Panc1 (cell line): ENCODE results near the gene ING4. TPM values are rescaled to one million over a fixed set of nuclear protein-coding genes. Genes with fewer than 3 reads are reported as not detected.

ENCODE experiments used
- ATAC-seq: fragments of 200-7000 bp; cut with Tn5 transposase; 2 replicates; pipeline ENCODE4 v1.9.1; 2020; ENCODE audit warnings: mild to moderate bottlenecking, moderate library complexity
- BruUV-seq: library from RNA; stranded (reverse); fragments of 400-500 nt; replicated peaks from 2 replicates; lab custom pipeline; 2021; lab: Mats Ljungman, UMichigan
- CTCF ChIA-PET: fragments of 300-600 bp; sonication (Branson Sonifier 250); formaldehyde crosslinking; loops from one replicate; lab custom pipeline; 2022; ENCODE audit warnings: antibody characterized with exemption; lab: Charles Lee
- POLR2A ChIA-PET: fragments of 300-600 bp; sonication (Branson Sonifier 250); formaldehyde crosslinking; loops from one replicate; lab custom pipeline; 2022; ENCODE audit warnings: antibody characterized with exemption; lab: Charles Lee
- DNase-seq: peaks from one replicate; pipeline ENCODE4 v3.0.0-alpha.2; 2010; ENCODE audit warnings: low read depth, low spot score
- H3K27ac ChIP-seq: 2 replicates; pipeline ENCODE4 v1.5.1; 2011; ENCODE audit warnings: mild to moderate bottlenecking, low read length, inconsistent platforms
- H3K27me3 ChIP-seq: fragments of 200-500 bp; sonication (Bioruptor generic); 2 replicates; pipeline ENCODE4 v1.6.0; 2014; ENCODE audit warnings: low read length, inconsistent platforms; ENCODE audit not compliant: control insufficient read depth, insufficient read depth
- H3K36me3 ChIP-seq: fragments of 200-500 bp; sonication (Bioruptor generic); 2 replicates; pipeline ENCODE4 v1.5.1; 2014; ENCODE audit warnings: inconsistent platforms, mild to moderate bottlenecking, low read length, moderate library complexity; ENCODE audit not compliant: control insufficient read depth, insufficient read depth
- H3K4me1 ChIP-seq: 2 replicates; pipeline ENCODE4 v1.5.1; 2011; ENCODE audit warnings: inconsistent platforms, mild to moderate bottlenecking, low read length, moderate library complexity; ENCODE audit not compliant: control insufficient read depth, insufficient read depth
- H3K4me3 ChIP-seq, 2 experiments: 2 replicates each; pipeline ENCODE4 v1.5.1; 2011 to 2012; ENCODE audit warnings: low read depth in 2 of 2, low read length in 2 of 2, mild to moderate bottlenecking in 2 of 2, inconsistent platforms in 1 of 2, moderate library complexity in 1 of 2
- H3K9me3 ChIP-seq: fragments of 200-500 bp; sonication (Bioruptor generic); 2 replicates; pipeline ENCODE4 v1.5.1; 2014; ENCODE audit warnings: low read depth, mild to moderate bottlenecking, inconsistent platforms, low read length, moderate library complexity; ENCODE audit not compliant: control insufficient read depth, insufficient read depth
- CTCF ChIP-seq: fragments of 450-650 bp; IDR thresholded peaks from 2 replicates; pipeline ENCODE4 v1.5.1; 2017; ENCODE audit warnings: mild to moderate bottlenecking
- POLR2AphosphoS5 ChIP-seq: IDR thresholded peaks from 2 replicates; pipeline ENCODE4 v1.6.1; 2012; ENCODE audit warnings: mild to moderate bottlenecking, low read depth, low read length, moderate library complexity
- REST ChIP-seq, 2 experiments: IDR thresholded peaks; 2 replicates each; pipeline ENCODE4 v1.6.1; 2011 to 2012; ENCODE audit warnings: low read depth in 2 of 2, control low read depth in 1 of 2, low read length in 1 of 2, mild to moderate bottlenecking in 1 of 2, moderate library complexity in 1 of 2; ENCODE audit not compliant: insufficient read depth in 1 of 2
- SIN3A ChIP-seq: IDR thresholded peaks from 2 replicates; pipeline ENCODE4 v1.6.1; 2012; ENCODE audit warnings: low read depth, mild to moderate bottlenecking, low read length, moderate library complexity, borderline replicate concordance; ENCODE audit not compliant: insufficient read depth
- TCF7L2 ChIP-seq: IDR thresholded peaks from 2 replicates; pipeline ENCODE4 v1.6.1; 2011; ENCODE audit warnings: mild to moderate bottlenecking, low read depth, low read length, inconsistent platforms
- in situ Hi-C: cut with HindIII; loops from 2 replicates; pipeline ENCODE4 v1.10.0; 2016; ENCODE audit warnings: low sequenced_read_pairs, low pct_unique_long_range_greater_than_20kb
- intact Hi-C: fragments of 100-400 bp; cut with micrococcal nuclease; formaldehyde crosslinking; loops from one replicate; pipeline ENCODE4 v1.10.0; 2022; ENCODE audit not compliant: unreplicated experiment
- total RNA-seq: library from RNA; stranded (reverse); gene quantifications from one replicate; pipeline ENCODE4 v1.2.1, GENCODE V29; 2021; ENCODE audit not compliant: unreplicated experiment

Gene ING4
- total RNA-seq, 1 experiment from 2014 or later, result 11.4 TPM

GRCh38 chr12:6662602-6662905, 365 bp downstream of the ING4 start:
- CTCF ChIA-PET, result no interaction called here
- Histone ChIP-seq H3K4me3 (peak overlapping the region; percentile 86 to 91), H3K36me3 (peaks cover 7% of the 10 kb centered on the region), H3K27ac (peak overlapping the region; percentile 77), H3K27me3 (no peaks in the 10 kb centered on the region), H3K9me3 (no peaks in the 10 kb centered on the region), H3K4me1 (peaks cover 4% of the 10 kb centered on the region; the same call in 1 of the 2 replicates)
- TF ChIP-seq CTCF (no peak), TCF7L2 (no peak), REST (IDR thresholded peaks at IDR 0.05; ENCODE audit: insufficient read depth in 1 of 2, low read depth in 2 of 2, low read length in 1 of 2) (no peak)
- DNase-seq, result no peak
- POLR2A ChIA-PET, result no interaction called here
- BruUV-seq, result no TSS peak
- intact Hi-C loops, result no loop called here
- peak; percentile 75 for ATAC-seq
- in situ Hi-C loops, result no loop called here

DNA sequence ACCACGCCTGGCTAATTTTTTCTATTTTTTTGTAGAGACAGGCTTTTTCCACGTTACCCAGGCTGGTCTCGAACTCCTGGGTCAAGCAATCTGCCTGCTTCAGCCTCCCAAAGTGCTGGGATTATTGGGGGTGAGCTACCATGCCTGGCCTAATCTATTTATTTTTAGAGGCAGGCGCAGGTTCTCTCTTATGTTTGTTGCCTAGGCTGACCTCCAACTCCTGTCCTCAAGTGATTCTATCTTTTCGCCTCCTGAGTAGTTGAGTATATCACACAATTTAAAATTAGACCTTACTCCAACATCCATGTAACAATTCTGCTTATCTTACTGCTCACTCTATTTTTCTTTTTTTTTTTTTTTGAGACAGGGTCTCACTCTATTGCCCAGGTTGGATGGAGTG, 8.9 kb downstream of the ING4 start:
- TF ChIP-seq TCF7L2, result no peak
- no peak for TF ChIP-seq CTCF
- TF ChIP-seq REST (IDR thresholded peaks at IDR 0.05; ENCODE audit: insufficient read depth in 1 of 2, low read depth in 2 of 2, low read length in 1 of 2), result no peak
- TF ChIP-seq POLR2AphosphoS5, result no peak
- no peak for TF ChIP-seq SIN3A
- in situ Hi-C loops, result no loop called here
- no peak overlapping the region for H3K4me3 ChIP-seq
- BruUV-seq, result no TSS peak
- intact Hi-C loops, result no loop called here
- H3K4me1 ChIP-seq, result no peaks in the 10 kb centered on the region
- DNase-seq (no peak), ATAC-seq (no peak)
- no peaks in the 10 kb centered on the region for H3K36me3 ChIP-seq
- ChIA-PET POLR2A (interaction anchor here (0.6 kb wide), 1 partner anchor 51 kb away, joined by 5 read pairs; no protein-coding TSS in a partner anchor), CTCF (no interaction called here)
- H3K27ac ChIP-seq, result no peak overlapping the region
- no peaks in the 10 kb centered on the region for H3K9me3 ChIP-seq
- H3K27me3 ChIP-seq, result no peaks in the 10 kb centered on the region
